Epithelial cell of esophagus (primary cell): ENCODE measurements around the gene CORO6.

Experiments
- DNase-seq: peaks from one replicate; pipeline ENCODE4 v3.0.0; 2010; ENCODE audit warnings: low read depth
- H3K4me3 ChIP-seq: 2 replicates; pipeline ENCODE4 v1.5.1; 2011; ENCODE audit warnings: mild to moderate bottlenecking, low read length, control low read depth
- CTCF ChIP-seq: IDR thresholded peaks from 2 replicates; pipeline ENCODE4 v1.5.1; 2011; ENCODE audit warnings: low read depth, mild to moderate bottlenecking, low read length, control low read depth, inconsistent platforms; ENCODE audit not compliant: insufficient read depth; ENCODE audit errors: missing control alignments

CORO6 gene

DNA sequence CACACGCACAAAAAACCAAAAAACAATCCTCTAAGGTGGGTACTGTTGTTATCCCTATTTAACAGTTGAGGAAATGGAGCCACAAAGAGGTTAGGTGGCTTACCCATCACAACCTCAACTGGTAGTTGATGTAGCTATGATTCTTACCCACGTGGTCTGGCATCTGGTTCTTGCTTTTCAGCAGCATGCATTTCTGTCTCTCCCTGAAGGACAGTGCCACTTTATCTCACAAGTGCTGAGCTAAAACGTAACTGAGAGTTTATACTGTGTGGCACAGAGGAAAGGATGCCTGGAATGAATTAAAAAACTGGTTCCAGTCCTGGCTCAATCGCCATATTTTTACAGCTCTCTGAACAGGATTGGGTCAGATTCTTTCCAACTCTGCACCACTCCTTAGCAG, 1.9 kb upstream of the CORO6 start:
- no peak for TF ChIP-seq CTCF
- no peak overlapping the region for H3K4me3 ChIP-seq

DNA sequence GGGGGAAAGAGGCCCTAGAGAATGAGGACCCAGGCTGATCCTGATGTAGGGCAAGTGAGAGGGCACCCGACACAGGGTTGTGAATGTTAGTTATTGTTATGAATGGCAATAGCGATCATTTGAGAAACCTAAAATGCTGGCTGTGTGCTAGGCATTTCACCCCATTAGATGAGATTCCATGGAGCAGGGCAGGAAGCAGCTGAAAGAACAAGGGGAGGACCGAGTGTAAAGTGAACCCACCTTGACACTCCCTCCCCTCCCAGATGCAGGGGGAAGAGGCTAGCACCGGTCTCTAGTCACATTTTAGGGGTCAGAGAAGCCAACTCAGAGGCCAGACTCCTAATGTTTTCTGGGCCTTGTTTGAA, 553 bp upstream of the CORO6 start:
- TF ChIP-seq CTCF = no peak
- H3K4me3 ChIP-seq = no peak overlapping the region
- DNase-seq = no peak

More for the DNA sequence above, 1.9 kb upstream of the CORO6 start:
- DNase-seq = no peak

DNA sequence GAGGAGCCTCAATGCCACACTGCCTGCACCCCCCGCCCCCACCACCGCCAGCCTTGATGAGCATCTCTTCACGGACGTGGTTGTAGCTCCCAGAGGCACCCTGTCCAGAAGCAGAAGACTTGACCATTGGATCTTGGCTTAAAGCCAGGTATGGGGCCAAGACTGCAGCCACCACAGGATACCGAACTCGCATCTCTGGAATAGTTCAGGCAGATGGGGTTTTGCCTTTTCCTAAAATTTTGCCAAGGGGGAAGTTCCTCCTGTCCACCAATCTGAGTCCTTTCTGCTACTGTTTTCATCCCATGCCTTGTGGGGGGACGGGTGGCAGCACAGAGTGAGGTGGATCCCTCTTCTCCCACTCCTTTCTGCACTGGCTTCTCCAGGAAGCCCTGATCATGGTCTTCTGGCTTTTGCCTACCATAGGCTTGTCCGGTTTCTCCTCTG, 939 bp downstream of the CORO6 start:
- no peak for DNase-seq
- TF ChIP-seq CTCF = no peak
- no peak overlapping the region for H3K4me3 ChIP-seq

GRCh38 chr17:29620779-29621500, 1.8 kb downstream of the CORO6 start:
- TF ChIP-seq CTCF = no peak
- no peak for DNase-seq
- no peak overlapping the region for H3K4me3 ChIP-seq

GRCh38 chr17:29620271-29620670, 2.4 kb downstream of the CORO6 start:
- DNase-seq = peak; percentile 70
- no peak overlapping the region for H3K4me3 ChIP-seq
- no peak for TF ChIP-seq CTCF

GRCh38 chr17:29619251-29619650, 3.5 kb downstream of the CORO6 start:
- DNase-seq = peak; percentile 47
- H3K4me3 ChIP-seq = no peak overlapping the region
- peak; percentile 24 for TF ChIP-seq CTCF
